ENCODE measurements around the gene ARL10.

The ARL10 gene

DNA sequence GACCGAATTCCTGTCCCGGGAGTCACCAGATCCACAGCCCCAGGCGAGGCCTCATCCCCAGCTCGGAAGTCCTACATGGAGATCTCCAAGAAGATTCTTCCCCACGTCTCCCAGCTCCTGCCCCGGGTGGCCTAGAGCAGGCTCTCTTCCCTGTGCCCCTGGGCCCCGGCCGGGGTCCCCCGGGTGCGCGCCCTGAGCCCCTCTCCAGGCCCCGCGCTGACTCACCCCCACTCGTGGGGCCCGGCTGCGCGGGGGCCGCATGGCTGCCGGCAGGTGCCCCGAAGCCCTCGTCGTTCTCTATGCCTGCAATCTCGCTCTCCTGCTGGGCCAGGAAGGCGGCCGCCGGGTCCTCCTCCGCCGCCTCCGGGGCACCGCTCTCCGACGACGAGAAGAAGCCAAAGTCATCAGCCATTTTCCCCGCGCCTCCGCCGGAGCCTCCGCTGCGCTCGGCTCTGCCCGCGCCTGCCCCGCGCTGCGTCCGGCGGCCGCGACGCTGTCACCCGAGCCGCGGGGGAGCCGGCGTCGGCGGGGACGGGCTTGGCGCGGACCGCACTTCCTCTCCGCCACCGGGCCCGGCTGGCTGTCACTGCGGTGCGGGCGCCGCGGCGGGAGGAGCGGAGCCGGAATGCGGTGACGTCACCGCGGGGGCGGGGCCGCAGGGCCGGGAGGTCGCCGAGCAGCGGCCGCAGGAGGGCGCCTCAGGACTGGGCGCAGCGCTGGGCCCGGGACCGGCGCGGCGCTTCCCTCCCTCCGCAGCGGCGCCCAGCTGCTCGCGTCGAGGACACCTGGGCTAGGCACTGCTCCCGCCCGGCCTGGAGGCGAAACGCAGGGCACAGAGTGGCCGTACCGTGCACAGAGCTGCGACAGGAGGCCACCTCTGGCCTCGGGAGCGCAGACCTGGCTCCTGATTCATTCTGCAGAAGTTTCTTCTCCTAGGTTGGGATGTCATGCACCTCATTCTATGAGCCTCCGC lies 51.0 kb downstream of the ARL10 start, which contains the start of gene CLTB:
CLTB (minus strand) TSS at position 588 of the 973 bp plus-strand sequence; CDS start at position 412, 176 bp downstream.
- peak within 1 kb of the TSS; percentile 80 for H3K4me3 ChIP-seq (replicated peaks; ENCODE audit: low read depth, low read length)
- TF ChIP-seq, protein P1, sequence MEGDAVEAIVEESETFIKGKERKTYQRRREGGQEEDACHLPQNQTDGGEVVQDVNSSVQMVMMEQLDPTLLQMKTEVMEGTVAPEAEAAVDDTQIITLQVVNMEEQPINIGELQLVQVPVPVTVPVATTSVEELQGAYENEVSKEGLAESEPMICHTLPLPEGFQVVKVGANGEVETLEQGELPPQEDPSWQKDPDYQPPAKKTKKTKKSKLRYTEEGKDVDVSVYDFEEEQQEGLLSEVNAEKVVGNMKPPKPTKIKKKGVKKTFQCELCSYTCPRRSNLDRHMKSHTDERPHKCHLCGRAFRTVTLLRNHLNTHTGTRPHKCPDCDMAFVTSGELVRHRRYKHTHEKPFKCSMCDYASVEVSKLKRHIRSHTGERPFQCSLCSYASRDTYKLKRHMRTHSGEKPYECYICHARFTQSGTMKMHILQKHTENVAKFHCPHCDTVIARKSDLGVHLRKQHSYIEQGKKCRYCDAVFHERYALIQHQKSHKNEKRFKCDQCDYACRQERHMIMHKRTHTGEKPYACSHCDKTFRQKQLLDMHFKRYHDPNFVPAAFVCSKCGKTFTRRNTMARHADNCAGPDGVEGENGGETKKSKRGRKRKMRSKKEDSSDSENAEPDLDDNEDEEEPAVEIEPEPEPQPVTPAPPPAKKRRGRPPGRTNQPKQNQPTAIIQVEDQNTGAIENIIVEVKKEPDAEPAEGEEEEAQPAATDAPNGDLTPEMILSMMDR (IDR thresholded peaks at IDR 0.05; ENCODE audit: low read depth, low read length, missing control alignments): peak; percentile 25
- no peak for DNase-seq (ENCODE audit: extremely low read depth, low read depth)

DNA sequence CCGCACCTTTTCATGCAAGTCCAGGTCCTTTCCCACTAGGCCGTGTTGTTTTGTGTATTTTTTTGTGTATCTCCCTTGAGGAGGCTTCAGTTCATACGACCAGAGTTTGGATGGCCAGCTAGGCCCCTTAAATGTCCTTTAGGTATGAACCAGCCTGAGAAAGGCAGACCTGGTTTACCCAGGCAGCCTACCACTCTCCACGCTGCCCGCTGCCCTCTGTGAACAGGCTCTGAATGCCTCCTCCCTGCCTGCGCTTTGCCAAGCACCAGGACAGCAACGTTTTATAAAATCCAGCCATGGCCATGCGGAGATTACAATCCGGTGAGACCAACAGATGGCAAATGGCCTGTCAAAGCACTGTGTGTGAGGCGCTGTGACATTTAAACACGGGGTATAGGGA lies 51.7 kb downstream of the ARL10 start:
- no peak for DNase-seq (ENCODE audit: extremely low read depth, low read depth)
- TF ChIP-seq, protein P1 (IDR thresholded peaks at IDR 0.05; ENCODE audit: low read depth, low read length, missing control alignments): no peak
- peak overlapping the region; percentile 80; the same call in 1 of the 2 replicates for H3K4me3 ChIP-seq (replicated peaks; ENCODE audit: low read depth, low read length)

DNA sequence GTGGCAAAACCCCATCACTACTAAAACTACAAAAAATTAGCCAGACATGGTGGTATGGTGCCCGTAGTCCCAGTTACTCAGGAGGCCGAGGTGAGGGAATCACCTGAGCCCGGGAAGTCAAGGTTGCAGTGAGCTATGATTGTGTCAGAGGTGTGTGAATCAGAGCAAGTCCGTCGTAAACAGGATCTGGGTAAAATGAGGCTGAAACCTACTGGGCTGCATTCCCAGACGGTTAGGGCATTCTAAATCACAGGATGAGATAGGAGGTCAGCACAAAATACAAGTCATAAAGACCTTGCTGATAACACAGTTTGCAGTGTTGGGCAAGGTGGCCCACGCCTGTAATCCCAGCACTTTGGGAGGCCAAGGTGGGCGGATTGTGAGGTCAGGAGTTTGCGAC lies 53.0 kb downstream of the ARL10 start:
- TF ChIP-seq, protein P1 (IDR thresholded peaks at IDR 0.05; ENCODE audit: low read depth, low read length, missing control alignments): no peak
- no peak for DNase-seq (ENCODE audit: extremely low read depth, low read depth)
- no peak overlapping the region for H3K4me3 ChIP-seq (replicated peaks; ENCODE audit: low read depth, low read length)

DNA sequence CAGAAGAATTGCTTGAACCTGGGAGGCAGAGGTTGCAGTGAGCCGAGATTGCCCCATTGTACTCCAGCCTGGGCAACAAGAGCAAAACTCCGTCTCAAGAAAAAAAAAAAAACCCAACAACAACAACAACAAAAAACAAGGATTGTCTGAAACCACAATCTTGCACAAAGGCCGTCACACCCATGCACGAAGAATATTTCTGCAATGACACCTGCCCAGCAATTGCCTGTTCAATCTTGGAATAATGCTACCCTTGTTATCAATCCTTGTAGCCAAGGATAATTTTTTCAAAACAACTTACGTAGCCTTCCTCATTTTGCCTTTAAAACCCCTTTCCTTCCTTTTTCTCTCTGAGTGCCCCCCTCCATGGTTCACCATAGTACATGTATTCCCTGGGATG lies 54.8 kb downstream of the ARL10 start:
- no peak overlapping the region for H3K4me3 ChIP-seq (replicated peaks; ENCODE audit: low read depth, low read length)
- no peak for DNase-seq (ENCODE audit: extremely low read depth, low read depth)
- TF ChIP-seq, protein P1 (IDR thresholded peaks at IDR 0.05; ENCODE audit: low read depth, low read length, missing control alignments): no peak

DNA sequence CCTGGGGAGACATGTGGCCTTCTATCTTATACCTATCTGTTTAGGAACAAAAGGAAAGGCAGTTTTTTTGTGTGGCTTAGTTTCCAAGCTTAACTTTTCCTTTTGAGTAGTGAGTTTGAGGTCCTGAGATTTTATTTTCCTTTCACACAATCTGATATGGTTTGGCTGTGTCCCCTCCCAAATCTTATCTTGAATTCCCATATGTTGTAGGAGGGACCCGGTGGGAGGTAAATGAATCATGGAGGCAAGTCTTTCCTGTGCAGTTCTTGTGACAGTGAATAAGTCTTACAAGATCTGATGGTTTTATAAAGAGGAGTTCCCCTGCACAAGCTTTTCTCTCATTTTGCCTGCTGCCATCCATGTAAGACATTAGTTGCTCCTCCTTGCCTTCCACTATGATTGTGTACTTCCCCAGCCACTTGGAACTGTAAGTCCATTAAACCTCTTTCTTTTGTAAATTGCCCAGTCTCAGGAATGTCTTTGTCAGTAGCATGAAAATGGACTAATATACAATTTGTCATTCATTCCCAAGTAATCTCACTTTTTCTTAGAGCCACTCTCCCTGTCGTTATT lies 55.8 kb downstream of the ARL10 start:
- TF ChIP-seq, protein P1 (IDR thresholded peaks at IDR 0.05; ENCODE audit: low read depth, low read length, missing control alignments): no peak
- H3K4me3 ChIP-seq (replicated peaks; ENCODE audit: low read depth, low read length): no peak overlapping the region
- DNase-seq (ENCODE audit: extremely low read depth, low read depth): no peak

DNA sequence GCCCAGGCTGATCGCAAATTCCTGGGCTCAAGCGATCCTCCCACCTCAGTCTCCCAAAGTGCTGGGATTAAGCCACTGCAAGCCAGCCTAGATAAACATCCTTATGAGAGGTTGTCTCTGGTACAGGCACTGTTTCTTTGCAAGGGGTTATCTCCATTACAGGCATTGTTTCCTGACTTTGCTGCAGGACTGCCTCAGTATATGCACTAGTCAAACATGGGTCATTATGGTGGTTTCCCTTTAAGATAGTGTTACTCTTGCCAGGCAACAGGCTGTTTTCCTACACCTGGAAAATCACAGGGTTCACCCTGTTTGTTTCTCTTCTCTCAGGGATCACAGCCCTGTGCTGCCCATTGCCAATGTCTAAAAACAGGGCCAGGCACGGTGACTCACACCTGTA lies 58.9 kb downstream of the ARL10 start:
- TF ChIP-seq, protein P1 (IDR thresholded peaks at IDR 0.05; ENCODE audit: low read depth, low read length, missing control alignments): no peak
- DNase-seq (ENCODE audit: extremely low read depth, low read depth): no peak
- no peak overlapping the region for H3K4me3 ChIP-seq (replicated peaks; ENCODE audit: low read depth, low read length)
